GM13976 (cell line): ENCODE data around the gene TIMP2.

Source experiments
- DNase-seq: peaks from one replicate; pipeline ENCODE4 v3.0.0; 2012; ENCODE audit warnings: low spot score
- CTCF ChIP-seq: IDR thresholded peaks from 2 replicates; pipeline ENCODE4 v1.5.1; 2012; ENCODE audit warnings: borderline replicate concordance, mild to moderate bottlenecking; ENCODE audit not compliant: insufficient read depth; ENCODE audit errors: extremely low read depth, missing control alignments, control extremely low read depth
- in situ Hi-C: fragments of 300-500 bp; cut with MboI; formaldehyde crosslinking; loops from one replicate; pipeline ENCODE4 v1.12.0; 2022; ENCODE audit warnings: low sequenced_read_pairs, mixed read lengths, inconsistent platforms; ENCODE audit not compliant: unreplicated experiment

Gene TIMP2

GRCh38 chr17:78820841-78821240 is 104.3 kb downstream of the TIMP2 start:
- no peak for DNase-seq
- in situ Hi-C loops: no loop called here
- TF ChIP-seq CTCF: no peak

GRCh38 chr17:78819806-78820792 is 105.1 kb downstream of the TIMP2 start:
- TF ChIP-seq CTCF: no peak
- DNase-seq: no peak
- in situ Hi-C loops: no loop called here

DNA sequence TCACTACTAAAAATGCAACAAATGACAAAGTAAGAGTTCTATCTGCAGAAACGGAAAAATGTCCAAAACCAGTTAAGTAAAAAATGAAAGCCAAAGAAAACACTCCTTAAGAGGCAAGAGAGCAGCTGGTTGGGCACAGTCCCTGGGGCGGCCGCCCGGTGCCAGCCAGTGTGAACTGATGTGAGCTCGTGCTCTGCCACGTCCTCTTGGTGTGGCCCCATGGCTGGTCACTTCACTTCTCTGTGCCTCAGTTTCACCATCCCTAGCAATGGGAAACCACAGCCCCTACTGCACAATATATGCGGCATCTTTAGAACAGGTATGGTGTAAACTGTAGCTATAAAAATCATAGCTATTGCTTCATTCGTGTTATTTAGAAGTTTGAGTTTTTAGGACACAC is 105.8 kb downstream of the TIMP2 start:
- no peak for TF ChIP-seq CTCF
- no peak for DNase-seq
- in situ Hi-C loops: no loop called here

DNA sequence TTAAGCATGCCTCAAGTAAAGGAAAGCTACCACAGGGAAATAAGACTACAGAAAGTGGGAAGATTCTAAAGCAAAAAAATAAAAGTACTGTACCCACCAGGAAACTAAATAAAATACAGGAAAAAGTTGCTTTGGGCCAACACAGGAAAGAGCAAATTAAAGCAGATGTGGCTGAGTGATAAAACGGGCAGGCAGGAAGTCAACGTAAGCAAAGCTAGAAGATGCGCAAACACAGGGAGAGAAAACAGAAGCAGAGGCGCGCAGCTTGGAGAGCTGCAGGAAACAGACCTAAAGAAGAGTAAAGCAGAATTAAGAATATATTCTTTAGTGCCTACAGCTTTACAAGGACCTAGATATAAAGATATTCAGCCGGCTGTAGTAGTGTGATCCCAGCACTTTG is 106.3 kb downstream of the TIMP2 start:
- DNase-seq: no peak
- no peak for TF ChIP-seq CTCF
- in situ Hi-C loops: no loop called here

GRCh38 chr17:78818152-78818846 is 106.9 kb downstream of the TIMP2 start:
- no peak for TF ChIP-seq CTCF
- no peak for DNase-seq
- in situ Hi-C loops: no loop called here

DNA sequence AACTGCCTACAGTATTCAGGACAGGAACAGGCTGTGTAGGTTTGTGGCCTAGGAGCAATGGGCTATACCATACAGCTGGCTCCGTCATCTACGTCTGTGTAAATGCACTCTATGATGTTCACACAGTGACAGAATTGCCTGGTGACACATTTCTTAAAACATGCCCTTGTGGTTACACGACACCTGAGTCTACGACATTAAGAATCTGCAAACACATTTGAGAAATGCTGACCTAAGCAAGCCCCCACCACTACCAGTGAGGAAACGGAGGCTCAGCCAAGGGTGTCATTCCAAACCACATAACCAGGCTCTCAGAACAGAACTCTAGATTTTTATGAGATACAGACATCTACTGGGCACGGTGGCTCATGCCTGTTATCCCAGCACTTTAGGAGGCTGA is 108.1 kb downstream of the TIMP2 start:
- in situ Hi-C loops: no loop called here
- no peak for TF ChIP-seq CTCF
- DNase-seq: no peak
